Adrenal gland (tissue), 12 donors: ENCODE results near the gene DKK2. TPM values are rescaled to one million over a fixed set of nuclear protein-coding genes. Genes with fewer than 3 reads are reported as not detected.
"Not testable (repeated sequence)": the region's sequence is repeated elsewhere in the genome, so short reads cannot be mapped to it uniquely, and the experiment has no call there.

ENCODE experiments used
- DNase-seq, 7 donors: peaks; one replicate each; pipeline ENCODE4 v3.0.0-alpha.2; 2019 to 2020
- H3K27ac ChIP-seq, 5 donors: fragments of 200-600 bp; sonication (generic) in 4 of 5; 1 replicate in 3 of 5; 2 replicates in 2 of 5; pipeline versions ENCODE4 v1.5.1 to v1.8.0; 2016 to 2020; ENCODE audit warnings: mild to moderate bottlenecking in 1 of 5
- H3K27me3 ChIP-seq: fragments of 200-600 bp; 2 replicates; pipeline ENCODE4 v1.8.0; 2021
- H3K36me3 ChIP-seq, 2 donors: fragments of 200-600 bp; replicated peaks in 1 of 2; 1 replicate in 1 of 2; 2 replicates in 1 of 2; pipeline versions ENCODE4 v1.5.1 to v1.8.0; 2018 to 2022
- H3K4me1 ChIP-seq, 2 donors: fragments of 200-600 bp; replicated peaks in 1 of 2; 1 replicate in 1 of 2; 2 replicates in 1 of 2; pipeline versions ENCODE4 v1.5.1 to v1.8.0; 2018 to 2021
- H3K4me3 ChIP-seq, 4 donors: fragments of 200-600 bp; sonication (generic) in 3 of 4; one replicate each; pipeline ENCODE4 v1.5.1; 2016 to 2018
- H3K9me3 ChIP-seq, 3 donors: fragments of 200-600 bp; sonication (generic) in 1 of 3; replicated peaks in 1 of 3; 1 replicate in 2 of 3; 2 replicates in 1 of 3; pipeline versions ENCODE4 v1.5.1 to v1.8.0; 2016 to 2021
- CTCF ChIP-seq, 6 experiments: fragments of 450-650 bp in 4 of 6; fragments of 200-600 bp in 2 of 6; sonication (generic) in 1 of 6; IDR thresholded peaks; 1 replicate in 5 of 6; 2 replicates in 1 of 6; pipeline versions ENCODE4 v1.5.1 to v1.8.0; 2016 to 2021; ENCODE audit warnings: antibody characterized with exemption in 6 of 6, mild to moderate bottlenecking in 2 of 6, moderate library complexity in 1 of 6
- POLR2A ChIP-seq, 2 donors: fragments of 450-650 bp; IDR thresholded peaks; one replicate each; pipeline ENCODE4 v1.6.1; 2017; ENCODE audit warnings: antibody characterized with exemption in 2 of 2, mild to moderate bottlenecking in 2 of 2, moderate library complexity in 1 of 2
- WGBS, 4 donors: extraction: QIAGEN DNeasy Blood & Tissue Kit in 2 of 4; methylation state at CpG; one replicate each; pipeline versions ENCODE4 v1.1.5 to v1.1.7; 2013 to 2017; 5-methylcytosine and 5-hydroxymethylcytosine counted together
- intact Hi-C, 2 donors: fragments of 100-400 bp; cut with DNase I; formaldehyde crosslinking; loops; one replicate each; pipeline versions ENCODE4 v1.14.1 to v1.15.0; 2022 to 2023
- polyA plus RNA-seq, 3 donors: library from polyadenylated mRNA; stranded (reverse); fragments of 200-250 nt in 2 of 3; fragments of 350-450 nt in 1 of 3; fragmentation: Illumina TruSeq in 1 of 3; extraction: RNeasy Lipid Tissue Mini Kit (QIAGEN cat#74804) in 1 of 3; gene quantifications; one replicate each; pipeline ENCODE4 v1.2.3, GENCODE V29; 2013 to 2014
- total RNA-seq, 9 donors: library from RNA; depleted of rRNA in 4 of 9; stranded (reverse); fragments of >200 nt in 4 of 9; fragments of 120-200 nt in 1 of 9; fragmentation: NEBNext Ultra II Directional in 1 of 9; extraction: Animal tissue kit (Norgen Biotek cat#: 25700) in 1 of 9; gene quantifications; one replicate each; pipeline versions ENCODE4 v1.1.0 to v1.2.4, GENCODE V29; 2013 to 2023
- donor health status: healthy with polysubstance abuse.
- donor health status: Bipolar disorder and iron deficiency.
- donor health status: DM: yes; HTN: yes; CAD: no.
- donor health status: DM: no; HTN: no; CAD: no.
- donor health status: DM: no; HTN: no; CAD: no.
- donor health status: DM: yes; HTN: yes; CAD: no.

The DKK2 gene
- total and polyA plus RNA-seq, 12 donors = 0.14 to 9.9 (median 0.63) TPM

GRCh38 chr4:106930522-106930921, 105.6 kb downstream of the DKK2 start:
- no peak overlapping the region for H3K4me3 ChIP-seq
- 55 to 66% (median 58%) methylated on average over 6 of the region's 6 CpGs for WGBS, 4 donors

GRCh38 chr4:106929248-106929647, 106.9 kb downstream of the DKK2 start:
- Histone ChIP-seq H3K27ac (no peak overlapping the region), H3K4me1 (no peaks in the 10 kb centered on the region), H3K27me3 (no peaks in the 10 kb centered on the region), H3K9me3 (no peaks in the 10 kb centered on the region), H3K36me3 (no peaks in the 10 kb centered on the region), H3K4me3 (no peak overlapping the region)
- no peak for TF ChIP-seq CTCF (IDR thresholded peaks at IDR 0.05)
- no peak for TF ChIP-seq POLR2A (IDR thresholded peaks at IDR 0.05)
- no peak for DNase-seq
- intact Hi-C loops = no loop called here
- 44 to 71% (median 60%) methylated on average over 2 of the region's 2 CpGs for WGBS, 4 donors

More at GRCh38 chr4:106930522-106930921, 105.6 kb downstream of the DKK2 start:
- Histone ChIP-seq H3K36me3 (no peaks in the 10 kb centered on the region), H3K27me3 (no peaks in the 10 kb centered on the region), H3K27ac (no peak overlapping the region), H3K9me3 (no peaks in the 10 kb centered on the region), H3K4me1 (no peaks in the 10 kb centered on the region)
- intact Hi-C loops = no loop called here
- DNase-seq = no peak
- TF ChIP-seq CTCF (IDR thresholded peaks at IDR 0.05) (no peak), POLR2A (IDR thresholded peaks at IDR 0.05) (no peak)

GRCh38 chr4:106914223-106914622, 121.9 kb downstream of the DKK2 start:
- H3K4me3 ChIP-seq = no peak overlapping the region
- H3K27ac ChIP-seq = no peak overlapping the region
- no peak for TF ChIP-seq CTCF (IDR thresholded peaks at IDR 0.05)
- no peak for TF ChIP-seq POLR2A (IDR thresholded peaks at IDR 0.05)
- no peaks in the 10 kb centered on the region for H3K27me3 ChIP-seq
- no peak for DNase-seq
- no peaks in the 10 kb centered on the region for H3K4me1 ChIP-seq
- no peaks in the 10 kb centered on the region for H3K9me3 ChIP-seq
- no peaks in the 10 kb centered on the region for H3K36me3 ChIP-seq
- intact Hi-C loops = no loop called here
- 75 to 80% (median 79%) methylated on average over 3 of the region's 3 CpGs for WGBS, 4 donors

GRCh38 chr4:106909486-106910188, 126.5 kb downstream of the DKK2 start:
- WGBS, 4 donors = 72 to 91% (median 80%) methylated on average over 1 of the region's 1 CpG
- no peaks in the 10 kb centered on the region for H3K4me1 ChIP-seq
- H3K9me3 ChIP-seq = no peaks in the 10 kb centered on the region

DNA sequence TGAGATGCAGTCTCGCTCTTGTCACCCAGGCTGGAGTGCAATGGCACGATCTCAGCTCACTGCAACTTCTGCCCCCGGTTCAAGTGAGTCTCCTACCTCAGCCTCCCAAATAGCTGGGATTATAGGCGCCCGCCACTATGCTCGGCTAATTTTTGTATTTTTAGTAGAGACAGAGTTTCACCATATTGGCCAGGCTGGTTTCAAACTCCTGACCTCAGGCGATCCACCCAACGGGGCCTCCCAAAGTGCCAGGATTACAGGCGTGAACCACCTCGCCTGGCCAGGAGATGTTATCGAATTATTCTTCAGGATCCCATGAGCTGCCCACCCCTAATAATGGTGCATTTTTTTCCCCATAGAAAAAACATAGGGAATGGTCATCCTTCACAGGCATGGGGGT, 128.1 kb downstream of the DKK2 start:
- intact Hi-C loops, DNase-seq, H3K27me3 ChIP-seq, H3K36me3 ChIP-seq, H3K4me1 ChIP-seq, H3K27ac ChIP-seq, H3K4me3 ChIP-seq, H3K9me3 ChIP-seq: not testable (repeated sequence)
- WGBS, 4 donors = 86 to 88% (median 87%) methylated on average over 11 of the region's 11 CpGs

More at GRCh38 chr4:106909486-106910188, 126.5 kb downstream of the DKK2 start:
- TF ChIP-seq CTCF (IDR thresholded peaks at IDR 0.05) (no peak), POLR2A (IDR thresholded peaks at IDR 0.05) (no peak)
- no peak for DNase-seq
- H3K27ac ChIP-seq = no peak overlapping the region
- no peak overlapping the region for H3K4me3 ChIP-seq
- intact Hi-C loops = no loop called here
- no peaks in the 10 kb centered on the region for H3K36me3 ChIP-seq
- no peaks in the 10 kb centered on the region for H3K27me3 ChIP-seq
